SK-N-SH (cell line): ENCODE results near the gene SDCCAG8. TPM values are rescaled to one million over a fixed set of nuclear protein-coding genes. Genes with fewer than 3 reads are reported as not detected.

Source experiments
- CTCF ChIA-PET: fragments of 300-600, 350-600 bp; formaldehyde crosslinking; extraction: SDS; loops from one replicate; lab custom pipeline; 2021; lab: Yijun Ruan, JAX
- POLR2A ChIA-PET: fragments of 350-600 bp; sonication (Branson Sonifier 250); formaldehyde crosslinking; extraction: SDS; loops from one replicate; lab custom pipeline; 2020; ENCODE audit warnings: antibody characterized with exemption, inconsistent platforms; lab: Yijun Ruan, JAX
- DNase-seq: peaks from one replicate; pipeline ENCODE4 v3.0.0; 2012
- H2AFZ ChIP-seq: fragments of 200-600 bp; sonication (generic); 2 replicates; pipeline ENCODE4 v1.8.1; 2016; ENCODE audit warnings: antibody characterized with exemption, mild to moderate bottlenecking, low read depth
- H3F3A ChIP-seq: fragments of 200-600 bp; sonication (generic); replicated peaks from 2 replicates; pipeline ENCODE3; 2016; ENCODE audit warnings: antibody characterized with exemption, mild to moderate bottlenecking; ENCODE audit not compliant: insufficient read depth
- H3K27ac ChIP-seq, 2 experiments: fragments of 200-500 bp in 1 of 2; fragments of 200-600 bp in 1 of 2; sonication (Bioruptor generic) in 1 of 2; sonication (generic), shearing (Covaris generic) in 1 of 2; 2 replicates each; pipeline versions ENCODE4 v1.5.1 to v1.6.1; 2014 to 2016; ENCODE audit warnings: low read depth in 2 of 2, inconsistent platforms in 1 of 2, low read length in 1 of 2, mild to moderate bottlenecking in 1 of 2, mixed read lengths in 1 of 2
- H3K27me3 ChIP-seq: fragments of 200-600 bp; sonication (generic), shearing (Covaris generic); 2 replicates; pipeline ENCODE4 v1.6.1; 2016; ENCODE audit warnings: mixed run types; ENCODE audit not compliant: insufficient read depth
- H3K36me3 ChIP-seq, 2 experiments: fragments of 200-500 bp in 1 of 2; fragments of 200-600 bp in 1 of 2; sonication (Bioruptor generic) in 1 of 2; sonication (generic) in 1 of 2; replicated peaks in 1 of 2; 2 replicates each; pipeline versions ENCODE3 to v1.5.1; 2014 to 2016; ENCODE audit warnings: low read length in 1 of 2, mild to moderate bottlenecking in 1 of 2; ENCODE audit not compliant: insufficient read depth in 2 of 2, control insufficient read depth in 1 of 2
- H3K4me1 ChIP-seq, 2 experiments: fragments of 200-500 bp in 1 of 2; fragments of 200-600 bp in 1 of 2; sonication (Bioruptor generic) in 1 of 2; sonication (generic), shearing (Covaris generic) in 1 of 2; 2 replicates each; pipeline versions ENCODE4 v1.5.1 to v1.6.1; 2014 to 2016; ENCODE audit warnings: low read depth in 1 of 2, low read length in 1 of 2, mixed run types in 1 of 2; ENCODE audit not compliant: insufficient read depth in 2 of 2, control insufficient read depth in 1 of 2
- H3K4me2 ChIP-seq: fragments of 200-600 bp; sonication (generic), shearing (Covaris generic); 2 replicates; pipeline ENCODE4 v1.6.1; 2017; ENCODE audit warnings: mixed run types
- H3K4me3 ChIP-seq, 2 experiments: fragments of 200-500 bp in 1 of 2; fragments of 200-600 bp in 1 of 2; sonication (Bioruptor generic) in 1 of 2; sonication (generic), shearing (Covaris generic) in 1 of 2; 2 replicates each; pipeline versions ENCODE4 v1.5.1 to v1.8.1; 2014 to 2016; ENCODE audit warnings: low read depth in 2 of 2, inconsistent platforms in 1 of 2, low read length in 1 of 2, mild to moderate bottlenecking in 1 of 2, mixed read lengths in 1 of 2, moderate library complexity in 1 of 2
- H3K79me2 ChIP-seq: fragments of 200-600 bp; sonication (generic); 2 replicates; pipeline ENCODE4 v1.8.1; 2017; ENCODE audit warnings: mild to moderate bottlenecking; ENCODE audit not compliant: insufficient read depth
- H3K9ac ChIP-seq: fragments of 200-600 bp; sonication (generic); 2 replicates; pipeline ENCODE4 v1.6.1; 2017; ENCODE audit warnings: mixed run types
- H3K9me2 ChIP-seq: fragments of 200-600 bp; sonication (generic); 2 replicates; pipeline ENCODE4 v1.6.1; 2017; ENCODE audit warnings: mixed run types
- H3K9me3 ChIP-seq: fragments of 200-600 bp; sonication (generic); 2 replicates; pipeline ENCODE4 v1.6.1; 2017; ENCODE audit warnings: mixed run types, mild to moderate bottlenecking, moderate library complexity
- H4K20me1 ChIP-seq: fragments of 200-600 bp; sonication (generic); 2 replicates; pipeline ENCODE4 v1.6.1; 2017; ENCODE audit warnings: mild to moderate bottlenecking, mixed run types; ENCODE audit not compliant: insufficient read depth
- FOSL2 ChIP-seq: IDR thresholded peaks from 2 replicates; pipeline ENCODE4 v1.4.0; 2012; ENCODE audit warnings: low read depth, mild to moderate bottlenecking, moderate library complexity, borderline replicate concordance
- FOXJ3 ChIP-seq: sonication (generic); formaldehyde crosslinking; IDR thresholded peaks from 2 replicates; pipeline ENCODE4 v1.5.1; 2020; ENCODE audit warnings: mild to moderate bottlenecking, missing genetic modification reagents
- FOXM1 ChIP-seq: IDR thresholded peaks from 2 replicates; pipeline ENCODE4 v1.4.0; 2012; ENCODE audit warnings: low read depth, mild to moderate bottlenecking
- GABPA ChIP-seq: IDR thresholded peaks from 2 replicates; pipeline ENCODE4 v1.4.0; 2012; ENCODE audit warnings: low read depth, mild to moderate bottlenecking
- GATA2 ChIP-seq: sonication (generic); formaldehyde crosslinking; IDR thresholded peaks from 2 replicates; pipeline ENCODE4 v1.5.0; 2020; ENCODE audit warnings: mild to moderate bottlenecking, missing genetic modification reagents
- JUND ChIP-seq: IDR thresholded peaks from 2 replicates; pipeline ENCODE4 v1.4.0; 2012
- TCF12 ChIP-seq: IDR thresholded peaks from 2 replicates; pipeline ENCODE4 v1.4.0; 2012
- TEAD4 ChIP-seq: IDR thresholded peaks from 2 replicates; pipeline ENCODE4 v1.4.0; 2012; ENCODE audit warnings: mild to moderate bottlenecking, borderline replicate concordance; ENCODE audit not compliant: insufficient read depth
- WGBS: methylation state at CpG from one replicate; pipeline ENCODE4 v1.1.6; 2017; ENCODE audit warnings: low lambda C conversion rate; 5-methylcytosine and 5-hydroxymethylcytosine counted together
- polyA plus RNA-seq, 3 experiments: library from polyadenylated mRNA; depleted of rRNA; stranded (reverse); fragments of >200 nt; gene quantifications; 2 replicates each; pipeline ENCODE4 v1.2.3, GENCODE V29; 2012
- TF ChIP-seq, protein P1 (sequence below): fragments of 150-350 bp; IDR thresholded peaks from 2 replicates; pipeline ENCODE4 v1.6.1; 2017; ENCODE audit warnings: antibody characterized with exemption, low read length, low read depth, borderline replicate concordance
- TF ChIP-seq, protein P2 (sequence below): IDR thresholded peaks from 2 replicates; pipeline ENCODE4 v1.4.0; 2012; ENCODE audit warnings: low read depth, borderline replicate concordance
- TF ChIP-seq, protein P3 (sequence below): IDR thresholded peaks from 2 replicates; pipeline ENCODE4 v1.6.1; 2012; ENCODE audit warnings: mild to moderate bottlenecking, low read depth, low read length, moderate library complexity
- TF ChIP-seq, protein P4 (sequence below): IDR thresholded peaks from 2 replicates; pipeline ENCODE4 v1.4.0; 2012; ENCODE audit warnings: low read depth, borderline replicate concordance

The SDCCAG8 gene
- polyA plus RNA-seq, 1 of the 3 experiments (the other 2 are of a cell fraction): 22.7 TPM

DNA sequence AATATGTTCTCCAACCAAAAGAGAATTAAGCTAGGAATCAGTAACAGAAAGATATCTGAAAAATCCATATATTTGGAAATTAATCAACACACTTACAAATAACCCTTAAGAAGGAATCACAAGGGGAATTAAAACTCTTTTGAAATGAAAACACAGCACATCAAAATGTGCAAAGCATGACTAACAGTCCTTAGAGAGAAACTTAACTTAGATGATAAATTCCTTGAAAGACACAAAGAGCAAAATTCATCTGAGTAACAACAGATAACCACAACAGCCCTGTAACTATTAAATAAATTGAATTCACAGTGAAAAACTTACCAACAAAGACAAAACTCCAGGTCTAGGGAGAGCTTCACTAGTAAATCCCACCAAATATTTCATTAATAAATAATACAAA is 283.8 kb downstream of the SDCCAG8 start:
- Histone ChIP-seq H3K27ac (no peak overlapping the region), H3F3A (peaks cover 3% of the 10 kb centered on the region), H3K4me1 (no peaks in the 10 kb centered on the region), H3K9me2 (no peaks in the 10 kb centered on the region), H3K4me3 (no peak overlapping the region), H2AFZ (no peak overlapping the region), H3K27me3 (no peaks in the 10 kb centered on the region), H3K9me3 (no peaks in the 10 kb centered on the region), H3K36me3 (peaks cover 28 to 53% of the 10 kb centered on the region in 2 experiments), H4K20me1 (no peaks in the 10 kb centered on the region)
- POLR2A ChIA-PET: no interaction called here
- no peak for DNase-seq
- TF ChIP-seq TCF12 (no peak), GATA2 (CRISPR knock-in tag) (no peak), FOSL2 (no peak), GABPA (no peak), JUND (no peak), TEAD4 (no peak)
- TF ChIP-seq, protein P1, sequence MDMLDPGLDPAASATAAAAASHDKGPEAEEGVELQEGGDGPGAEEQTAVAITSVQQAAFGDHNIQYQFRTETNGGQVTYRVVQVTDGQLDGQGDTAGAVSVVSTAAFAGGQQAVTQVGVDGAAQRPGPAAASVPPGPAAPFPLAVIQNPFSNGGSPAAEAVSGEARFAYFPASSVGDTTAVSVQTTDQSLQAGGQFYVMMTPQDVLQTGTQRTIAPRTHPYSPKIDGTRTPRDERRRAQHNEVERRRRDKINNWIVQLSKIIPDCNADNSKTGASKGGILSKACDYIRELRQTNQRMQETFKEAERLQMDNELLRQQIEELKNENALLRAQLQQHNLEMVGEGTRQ: no peak
- TF ChIP-seq, protein P2, sequence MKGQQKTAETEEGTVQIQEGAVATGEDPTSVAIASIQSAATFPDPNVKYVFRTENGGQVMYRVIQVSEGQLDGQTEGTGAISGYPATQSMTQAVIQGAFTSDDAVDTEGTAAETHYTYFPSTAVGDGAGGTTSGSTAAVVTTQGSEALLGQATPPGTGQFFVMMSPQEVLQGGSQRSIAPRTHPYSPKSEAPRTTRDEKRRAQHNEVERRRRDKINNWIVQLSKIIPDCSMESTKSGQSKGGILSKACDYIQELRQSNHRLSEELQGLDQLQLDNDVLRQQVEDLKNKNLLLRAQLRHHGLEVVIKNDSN: no peak
- TF ChIP-seq, all 33 proteins: peak for 0
- CTCF ChIA-PET: no interaction called here
- H3K9ac ChIP-seq: no peak overlapping the region
- no peak overlapping the region for H3K4me2 ChIP-seq
- no peaks in the 10 kb centered on the region for H3K79me2 ChIP-seq

DNA sequence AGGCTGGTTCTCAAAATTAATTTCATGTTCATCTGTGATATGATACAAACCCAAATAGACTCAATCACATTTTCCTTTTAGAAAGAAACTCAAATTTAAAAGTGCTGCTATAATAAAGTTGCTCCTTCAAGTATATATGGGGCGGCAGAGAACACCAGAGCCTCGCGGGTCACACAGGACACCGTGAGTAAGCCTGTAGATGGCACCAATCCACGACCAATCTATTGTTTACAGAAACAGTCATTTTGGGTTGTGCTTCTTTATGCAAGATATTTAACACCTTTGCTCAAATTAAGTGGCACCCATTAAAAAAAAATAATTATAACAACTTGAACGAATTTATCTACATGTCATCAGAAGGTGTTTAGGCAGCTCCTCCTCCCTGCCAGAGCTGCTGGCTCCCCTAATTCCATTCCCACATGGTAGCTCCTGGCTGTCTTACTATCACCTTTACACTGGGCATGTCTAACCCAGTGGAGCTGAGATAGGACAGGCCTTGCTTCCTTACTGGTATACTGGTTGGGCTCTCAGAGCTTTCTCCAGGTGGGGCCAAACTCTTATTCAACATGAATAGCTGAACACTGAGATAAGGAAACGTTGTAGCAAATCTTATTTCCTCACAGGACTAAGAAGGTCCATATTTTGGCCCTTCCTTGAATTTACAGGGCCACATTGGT is 287.0 kb downstream of the SDCCAG8 start:
- Histone ChIP-seq H3K27ac (no peak overlapping the region), H3K9ac (no peak overlapping the region), H2AFZ (no peak overlapping the region), H3K9me2 (no peaks in the 10 kb centered on the region), H3K9me3 (no peaks in the 10 kb centered on the region), H3K4me1 (no peaks in the 10 kb centered on the region), H3K36me3 (peaks cover 34 to 68% of the 10 kb centered on the region in 2 experiments), H3K4me2 (no peak overlapping the region), H3K4me3 (no peak overlapping the region), H3F3A (peaks cover 3% of the 10 kb centered on the region), H3K27me3 (no peaks in the 10 kb centered on the region), H4K20me1 (no peaks in the 10 kb centered on the region), H3K79me2 (no peaks in the 10 kb centered on the region)
- no peak for DNase-seq
- POLR2A ChIA-PET: no interaction called here
- CTCF ChIA-PET: interaction anchor here (0.9 to 1.6 kb wide), 2 partner anchors 15 to 205 kb away, joined by 3 to 4 read pairs; no protein-coding TSS in a partner anchor
- TF ChIP-seq, protein P2: no peak
- no peak for TF ChIP-seq FOXJ3 (CRISPR knock-in tag)
- no peak for TF ChIP-seq FOXM1
- TF ChIP-seq, protein P3, sequence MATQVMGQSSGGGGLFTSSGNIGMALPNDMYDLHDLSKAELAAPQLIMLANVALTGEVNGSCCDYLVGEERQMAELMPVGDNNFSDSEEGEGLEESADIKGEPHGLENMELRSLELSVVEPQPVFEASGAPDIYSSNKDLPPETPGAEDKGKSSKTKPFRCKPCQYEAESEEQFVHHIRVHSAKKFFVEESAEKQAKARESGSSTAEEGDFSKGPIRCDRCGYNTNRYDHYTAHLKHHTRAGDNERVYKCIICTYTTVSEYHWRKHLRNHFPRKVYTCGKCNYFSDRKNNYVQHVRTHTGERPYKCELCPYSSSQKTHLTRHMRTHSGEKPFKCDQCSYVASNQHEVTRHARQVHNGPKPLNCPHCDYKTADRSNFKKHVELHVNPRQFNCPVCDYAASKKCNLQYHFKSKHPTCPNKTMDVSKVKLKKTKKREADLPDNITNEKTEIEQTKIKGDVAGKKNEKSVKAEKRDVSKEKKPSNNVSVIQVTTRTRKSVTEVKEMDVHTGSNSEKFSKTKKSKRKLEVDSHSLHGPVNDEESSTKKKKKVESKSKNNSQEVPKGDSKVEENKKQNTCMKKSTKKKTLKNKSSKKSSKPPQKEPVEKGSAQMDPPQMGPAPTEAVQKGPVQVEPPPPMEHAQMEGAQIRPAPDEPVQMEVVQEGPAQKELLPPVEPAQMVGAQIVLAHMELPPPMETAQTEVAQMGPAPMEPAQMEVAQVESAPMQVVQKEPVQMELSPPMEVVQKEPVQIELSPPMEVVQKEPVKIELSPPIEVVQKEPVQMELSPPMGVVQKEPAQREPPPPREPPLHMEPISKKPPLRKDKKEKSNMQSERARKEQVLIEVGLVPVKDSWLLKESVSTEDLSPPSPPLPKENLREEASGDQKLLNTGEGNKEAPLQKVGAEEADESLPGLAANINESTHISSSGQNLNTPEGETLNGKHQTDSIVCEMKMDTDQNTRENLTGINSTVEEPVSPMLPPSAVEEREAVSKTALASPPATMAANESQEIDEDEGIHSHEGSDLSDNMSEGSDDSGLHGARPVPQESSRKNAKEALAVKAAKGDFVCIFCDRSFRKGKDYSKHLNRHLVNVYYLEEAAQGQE: no peak
- TF ChIP-seq, protein P4, sequence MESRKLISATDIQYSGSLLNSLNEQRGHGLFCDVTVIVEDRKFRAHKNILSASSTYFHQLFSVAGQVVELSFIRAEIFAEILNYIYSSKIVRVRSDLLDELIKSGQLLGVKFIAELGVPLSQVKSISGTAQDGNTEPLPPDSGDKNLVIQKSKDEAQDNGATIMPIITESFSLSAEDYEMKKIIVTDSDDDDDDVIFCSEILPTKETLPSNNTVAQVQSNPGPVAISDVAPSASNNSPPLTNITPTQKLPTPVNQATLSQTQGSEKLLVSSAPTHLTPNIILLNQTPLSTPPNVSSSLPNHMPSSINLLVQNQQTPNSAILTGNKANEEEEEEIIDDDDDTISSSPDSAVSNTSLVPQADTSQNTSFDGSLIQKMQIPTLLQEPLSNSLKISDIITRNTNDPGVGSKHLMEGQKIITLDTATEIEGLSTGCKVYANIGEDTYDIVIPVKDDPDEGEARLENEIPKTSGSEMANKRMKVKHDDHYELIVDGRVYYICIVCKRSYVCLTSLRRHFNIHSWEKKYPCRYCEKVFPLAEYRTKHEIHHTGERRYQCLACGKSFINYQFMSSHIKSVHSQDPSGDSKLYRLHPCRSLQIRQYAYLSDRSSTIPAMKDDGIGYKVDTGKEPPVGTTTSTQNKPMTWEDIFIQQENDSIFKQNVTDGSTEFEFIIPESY: no peak
- TF ChIP-seq TEAD4: no peak
- 81% methylated on average over 7 of the region's 7 CpGs for WGBS
